HEK293 (cell line): ENCODE data around the gene PLXNA3.
A peak's percentile ranks its signal among the peaks of the same experiment; 100 is the strongest.

Experiments used
- BCL11B ChIP-seq: fragments of 450-650 bp; formaldehyde crosslinking; IDR thresholded peaks from 2 replicates; pipeline ENCODE4 v1.5.1; 2016; ENCODE audit warnings: low read depth, missing biosample characterization, missing genetic modification characterization
- HOXA7 ChIP-seq: sonication (generic); formaldehyde crosslinking; IDR thresholded peaks from 2 replicates; pipeline ENCODE4 v1.8.1; 2022; ENCODE audit warnings: missing genetic modification reagents, borderline replicate concordance
- MZF1 ChIP-seq: fragments of 450-650 bp; formaldehyde crosslinking; IDR thresholded peaks from 2 replicates; pipeline ENCODE4 v1.5.1; 2017; ENCODE audit warnings: missing biosample characterization, missing genetic modification characterization, borderline replicate concordance
- PATZ1 ChIP-seq: fragments of 450-650 bp; formaldehyde crosslinking; IDR thresholded peaks from 2 replicates; pipeline ENCODE4 v1.5.1; 2016; ENCODE audit warnings: missing biosample characterization, missing genetic modification characterization
- WT1 ChIP-seq: fragments of 450-650 bp; formaldehyde crosslinking; IDR thresholded peaks from 2 replicates; pipeline ENCODE4 v1.5.1; 2016; ENCODE audit warnings: missing biosample characterization, missing genetic modification characterization
- ZBTB17 ChIP-seq: fragments of 450-650 bp; formaldehyde crosslinking; IDR thresholded peaks from 2 replicates; pipeline ENCODE4 v1.5.1; 2016; ENCODE audit warnings: missing biosample characterization, missing genetic modification characterization
- ZFP41 ChIP-seq: fragments of 450-650 bp; formaldehyde crosslinking; IDR thresholded peaks from 2 replicates; pipeline ENCODE4 v1.5.1; 2016; ENCODE audit warnings: missing biosample characterization, missing genetic modification characterization, borderline replicate concordance
- ZIC2 ChIP-seq: fragments of 450-650 bp; formaldehyde crosslinking; IDR thresholded peaks from 2 replicates; pipeline ENCODE4 v1.5.1; 2016; ENCODE audit warnings: missing biosample characterization, missing genetic modification characterization
- ZNF155 ChIP-seq: fragments of 450-650 bp; formaldehyde crosslinking; IDR thresholded peaks from 2 replicates; pipeline ENCODE4 v1.5.1; 2016; ENCODE audit warnings: missing biosample characterization, missing genetic modification characterization
- ZNF174 ChIP-seq: fragments of 450-650 bp; formaldehyde crosslinking; IDR thresholded peaks from 2 replicates; pipeline ENCODE4 v1.5.0; 2017; ENCODE audit warnings: missing biosample characterization, mild to moderate bottlenecking, missing genetic modification characterization
- ZNF214 ChIP-seq: fragments of 450-650 bp; formaldehyde crosslinking; IDR thresholded peaks from 2 replicates; pipeline ENCODE4 v1.5.1; 2017; ENCODE audit warnings: missing biosample characterization, mild to moderate bottlenecking, missing genetic modification characterization, borderline replicate concordance
- ZNF221 ChIP-seq: fragments of 450-650 bp; formaldehyde crosslinking; IDR thresholded peaks from 2 replicates; pipeline ENCODE4 v1.5.1; 2017; ENCODE audit warnings: missing biosample characterization, missing genetic modification characterization, borderline replicate concordance
- ZNF280C ChIP-seq: fragments of 450-650 bp; formaldehyde crosslinking; IDR thresholded peaks from 2 replicates; pipeline ENCODE4 v1.5.1; 2016; ENCODE audit warnings: missing biosample characterization, missing genetic modification characterization
- ZNF335 ChIP-seq: fragments of 450-650 bp; formaldehyde crosslinking; conservative IDR thresholded peaks from 2 replicates; pipeline ENCODE4 v1.5.1; 2016; ENCODE audit warnings: missing biosample characterization, missing genetic modification characterization
- ZNF433 ChIP-seq: fragments of 450-650 bp; formaldehyde crosslinking; IDR thresholded peaks from 2 replicates; pipeline ENCODE4 v1.5.1; 2016; ENCODE audit warnings: missing biosample characterization, missing genetic modification characterization, low read depth
- ZNF501 ChIP-seq: fragments of 450-650 bp; formaldehyde crosslinking; IDR thresholded peaks from 2 replicates; pipeline ENCODE4 v1.5.1; 2016; ENCODE audit warnings: missing biosample characterization, missing genetic modification characterization
- ZNF530 ChIP-seq: fragments of 450-650 bp; formaldehyde crosslinking; IDR thresholded peaks from 2 replicates; pipeline ENCODE4 v1.5.1; 2016; ENCODE audit warnings: low read depth, missing biosample characterization, missing genetic modification characterization
- ZNF560 ChIP-seq: fragments of 450-650 bp; formaldehyde crosslinking; IDR thresholded peaks from 2 replicates; pipeline ENCODE4 v1.5.1; 2017; ENCODE audit warnings: missing biosample characterization, missing genetic modification characterization, borderline replicate concordance
- ZNF585B ChIP-seq: fragments of 450-650 bp; formaldehyde crosslinking; IDR thresholded peaks from 2 replicates; pipeline ENCODE4 v1.5.1; 2016; ENCODE audit warnings: missing biosample characterization, missing genetic modification characterization
- ZNF600 ChIP-seq: fragments of 450-650 bp; formaldehyde crosslinking; IDR thresholded peaks from 2 replicates; pipeline ENCODE4 v1.5.1; 2016; ENCODE audit warnings: missing biosample characterization, missing genetic modification characterization
- ZNF623 ChIP-seq: fragments of 450-650 bp; formaldehyde crosslinking; IDR thresholded peaks from 2 replicates; pipeline ENCODE4 v1.5.1; 2016; ENCODE audit warnings: missing biosample characterization, missing genetic modification characterization
- ZNF670 ChIP-seq: fragments of 450-650 bp; formaldehyde crosslinking; IDR thresholded peaks from 2 replicates; pipeline ENCODE4 v1.5.1; 2016; ENCODE audit warnings: missing biosample characterization, missing genetic modification characterization, low read depth
- ZNF777 ChIP-seq: fragments of 450-650 bp; formaldehyde crosslinking; IDR thresholded peaks from 2 replicates; pipeline ENCODE4 v1.5.1; 2017; ENCODE audit warnings: missing biosample characterization, missing genetic modification characterization, borderline replicate concordance
- ZNF792 ChIP-seq: fragments of 450-650 bp; formaldehyde crosslinking; IDR thresholded peaks from 2 replicates; pipeline ENCODE4 v1.5.1; 2016; ENCODE audit warnings: missing biosample characterization, missing genetic modification characterization
- ZSCAN16 ChIP-seq: fragments of 450-650 bp; formaldehyde crosslinking; IDR thresholded peaks from 2 replicates; pipeline ENCODE4 v1.5.1; 2016; ENCODE audit warnings: missing biosample characterization, missing genetic modification characterization
- TF ChIP-seq, protein P1 (sequence below): fragments of 450-650 bp; formaldehyde crosslinking; IDR thresholded peaks from 2 replicates; pipeline ENCODE4 v1.5.1; 2016; ENCODE audit warnings: missing biosample characterization, missing genetic modification characterization
- TF ChIP-seq, protein P2 (sequence below): fragments of 450-650 bp; formaldehyde crosslinking; IDR thresholded peaks from 2 replicates; pipeline ENCODE4 v1.5.1; 2016; ENCODE audit warnings: missing biosample characterization, missing genetic modification characterization
- TF ChIP-seq, protein P3 (sequence below): fragments of 450-650 bp; formaldehyde crosslinking; IDR thresholded peaks from 2 replicates; pipeline ENCODE4 v1.5.1; 2016; ENCODE audit warnings: missing biosample characterization, missing genetic modification characterization, low read depth

The PLXNA3 gene

DNA sequence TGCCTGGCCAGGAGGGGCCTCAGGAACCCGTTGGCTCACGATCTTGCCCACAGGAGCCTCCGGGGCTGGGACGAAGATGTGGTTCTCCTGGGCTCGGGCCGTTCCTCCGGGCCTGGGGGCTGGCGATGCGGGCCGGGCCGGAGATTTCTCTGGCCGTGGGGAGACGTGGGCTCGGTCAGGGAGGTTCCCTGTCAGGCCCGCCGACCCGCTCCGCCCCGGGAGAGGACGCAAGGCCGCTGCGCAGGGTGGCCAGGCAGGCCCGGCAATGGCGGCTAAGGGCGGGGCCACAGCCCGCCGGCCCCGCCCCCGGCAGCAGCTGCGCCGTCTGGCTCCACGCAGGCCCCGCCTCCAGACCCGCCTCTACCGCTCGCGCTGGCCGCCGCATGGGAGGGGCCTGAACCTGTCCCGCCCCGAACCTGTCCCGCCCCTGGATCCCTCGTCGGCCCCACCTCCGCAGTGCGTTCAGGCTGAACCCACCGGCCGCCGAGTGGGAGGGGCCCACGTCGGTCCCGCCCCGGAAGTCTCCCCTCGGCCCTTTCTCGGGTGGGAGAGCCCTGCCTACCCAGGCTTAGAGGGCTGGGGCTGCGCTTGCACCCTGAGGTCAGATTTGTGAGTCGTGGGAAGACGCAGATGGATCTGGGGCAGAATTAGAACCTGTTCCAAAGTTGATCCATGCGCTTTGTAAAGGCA lies 58.0 kb downstream of the PLXNA3 start, which contains the start of gene FAM3A (continued):
- no peak for TF ChIP-seq ZNF670 (tag by site-specific recombination)
- no peak for TF ChIP-seq MZF1
- TF ChIP-seq ZNF174, result no peak
- TF ChIP-seq, protein P1, sequence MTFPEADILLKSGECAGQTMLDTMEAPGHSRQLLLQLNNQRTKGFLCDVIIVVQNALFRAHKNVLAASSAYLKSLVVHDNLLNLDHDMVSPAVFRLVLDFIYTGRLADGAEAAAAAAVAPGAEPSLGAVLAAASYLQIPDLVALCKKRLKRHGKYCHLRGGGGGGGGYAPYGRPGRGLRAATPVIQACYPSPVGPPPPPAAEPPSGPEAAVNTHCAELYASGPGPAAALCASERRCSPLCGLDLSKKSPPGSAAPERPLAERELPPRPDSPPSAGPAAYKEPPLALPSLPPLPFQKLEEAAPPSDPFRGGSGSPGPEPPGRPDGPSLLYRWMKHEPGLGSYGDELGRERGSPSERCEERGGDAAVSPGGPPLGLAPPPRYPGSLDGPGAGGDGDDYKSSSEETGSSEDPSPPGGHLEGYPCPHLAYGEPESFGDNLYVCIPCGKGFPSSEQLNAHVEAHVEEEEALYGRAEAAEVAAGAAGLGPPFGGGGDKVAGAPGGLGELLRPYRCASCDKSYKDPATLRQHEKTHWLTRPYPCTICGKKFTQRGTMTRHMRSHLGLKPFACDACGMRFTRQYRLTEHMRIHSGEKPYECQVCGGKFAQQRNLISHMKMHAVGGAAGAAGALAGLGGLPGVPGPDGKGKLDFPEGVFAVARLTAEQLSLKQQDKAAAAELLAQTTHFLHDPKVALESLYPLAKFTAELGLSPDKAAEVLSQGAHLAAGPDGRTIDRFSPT (tag by site-specific recombination), result 0 out of 2 replicates have a peak, but pooled peaks have one; percentile 6
- peak; percentile 47 for TF ChIP-seq PATZ1 (tag by site-specific recombination)
- TF ChIP-seq ZNF530 (tag by site-specific recombination), result no peak
- no peak for TF ChIP-seq ZFP41
- TF ChIP-seq ZSCAN16 (tag by site-specific recombination), result no peak
- TF ChIP-seq ZNF280C (tag by site-specific recombination), result no peak
- TF ChIP-seq ZNF214 (tag by site-specific recombination), result no peak
- TF ChIP-seq, protein P2, sequence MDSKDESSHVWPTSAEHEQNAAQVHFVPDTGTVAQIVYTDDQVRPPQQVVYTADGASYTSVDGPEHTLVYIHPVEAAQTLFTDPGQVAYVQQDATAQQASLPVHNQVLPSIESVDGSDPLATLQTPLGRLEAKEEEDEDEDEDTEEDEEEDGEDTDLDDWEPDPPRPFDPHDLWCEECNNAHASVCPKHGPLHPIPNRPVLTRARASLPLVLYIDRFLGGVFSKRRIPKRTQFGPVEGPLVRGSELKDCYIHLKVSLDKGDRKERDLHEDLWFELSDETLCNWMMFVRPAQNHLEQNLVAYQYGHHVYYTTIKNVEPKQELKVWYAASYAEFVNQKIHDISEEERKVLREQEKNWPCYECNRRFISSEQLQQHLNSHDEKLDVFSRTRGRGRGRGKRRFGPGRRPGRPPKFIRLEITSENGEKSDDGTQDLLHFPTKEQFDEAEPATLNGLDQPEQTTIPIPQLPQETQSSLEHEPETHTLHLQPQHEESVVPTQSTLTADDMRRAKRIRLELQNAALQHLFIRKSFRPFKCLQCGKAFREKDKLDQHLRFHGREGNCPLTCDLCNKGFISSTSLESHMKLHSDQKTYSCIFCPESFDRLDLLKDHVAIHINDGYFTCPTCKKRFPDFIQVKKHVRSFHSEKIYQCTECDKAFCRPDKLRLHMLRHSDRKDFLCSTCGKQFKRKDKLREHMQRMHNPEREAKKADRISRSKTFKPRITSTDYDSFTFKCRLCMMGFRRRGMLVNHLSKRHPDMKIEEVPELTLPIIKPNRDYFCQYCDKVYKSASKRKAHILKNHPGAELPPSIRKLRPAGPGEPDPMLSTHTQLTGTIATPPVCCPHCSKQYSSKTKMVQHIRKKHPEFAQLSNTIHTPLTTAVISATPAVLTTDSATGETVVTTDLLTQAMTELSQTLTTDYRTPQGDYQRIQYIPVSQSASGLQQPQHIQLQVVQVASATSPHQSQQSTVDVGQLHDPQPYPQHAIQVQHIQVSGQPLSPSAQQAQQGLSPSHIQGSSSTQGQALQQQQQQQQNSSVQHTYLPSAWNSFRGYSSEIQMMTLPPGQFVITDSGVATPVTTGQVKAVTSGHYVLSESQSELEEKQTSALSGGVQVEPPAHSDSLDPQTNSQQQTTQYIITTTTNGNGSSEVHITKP, result peak; percentile 91
- peak; percentile 78 for TF ChIP-seq ZNF335 (tag by site-specific recombination)
- no peak for TF ChIP-seq ZNF600 (tag by site-specific recombination)
- no peak for TF ChIP-seq BCL11B (tag by site-specific recombination)
- no peak for TF ChIP-seq HOXA7
- TF ChIP-seq ZNF585B (tag by site-specific recombination), result no peak
- TF ChIP-seq ZNF433, result no peak
- TF ChIP-seq ZNF623 (tag by site-specific recombination), result no peak
- TF ChIP-seq ZNF155 (tag by site-specific recombination), result no peak
- no peak for TF ChIP-seq ZNF777 (tag by site-specific recombination)
- TF ChIP-seq ZIC2 (tag by site-specific recombination), result no peak
- no peak for TF ChIP-seq ZNF221 (tag by site-specific recombination)
- TF ChIP-seq ZNF560 (tag by site-specific recombination), result no peak
- TF ChIP-seq, protein P3, sequence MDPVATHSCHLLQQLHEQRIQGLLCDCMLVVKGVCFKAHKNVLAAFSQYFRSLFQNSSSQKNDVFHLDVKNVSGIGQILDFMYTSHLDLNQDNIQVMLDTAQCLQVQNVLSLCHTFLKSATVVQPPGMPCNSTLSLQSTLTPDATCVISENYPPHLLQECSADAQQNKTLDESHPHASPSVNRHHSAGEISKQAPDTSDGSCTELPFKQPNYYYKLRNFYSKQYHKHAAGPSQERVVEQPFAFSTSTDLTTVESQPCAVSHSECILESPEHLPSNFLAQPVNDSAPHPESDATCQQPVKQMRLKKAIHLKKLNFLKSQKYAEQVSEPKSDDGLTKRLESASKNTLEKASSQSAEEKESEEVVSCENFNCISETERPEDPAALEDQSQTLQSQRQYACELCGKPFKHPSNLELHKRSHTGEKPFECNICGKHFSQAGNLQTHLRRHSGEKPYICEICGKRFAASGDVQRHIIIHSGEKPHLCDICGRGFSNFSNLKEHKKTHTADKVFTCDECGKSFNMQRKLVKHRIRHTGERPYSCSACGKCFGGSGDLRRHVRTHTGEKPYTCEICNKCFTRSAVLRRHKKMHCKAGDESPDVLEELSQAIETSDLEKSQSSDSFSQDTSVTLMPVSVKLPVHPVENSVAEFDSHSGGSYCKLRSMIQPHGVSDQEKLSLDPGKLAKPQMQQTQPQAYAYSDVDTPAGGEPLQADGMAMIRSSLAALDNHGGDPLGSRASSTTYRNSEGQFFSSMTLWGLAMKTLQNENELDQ (tag by site-specific recombination), result no peak
- no peak for TF ChIP-seq WT1 (tag by site-specific recombination)
- TF ChIP-seq ZBTB17, result peak; percentile 58
- no peak; the same call in none of the 2 replicates for TF ChIP-seq ZNF501 (tag by site-specific recombination)
- no peak for TF ChIP-seq ZNF792 (tag by site-specific recombination)
